Lung microvascular endothelial cell (primary cell): ENCODE results near the gene TASP1. TPM values are rescaled to one million over a fixed set of nuclear protein-coding genes. Genes with fewer than 3 reads are reported as not detected.
"Not testable (repeated sequence)": the region's sequence is repeated elsewhere in the genome, so short reads cannot be mapped to it uniquely, and the experiment has no call there.

Source experiments
- DNase-seq, 2 donors: peaks; one replicate each; pipeline versions ENCODE4 v3.0.0 to v3.0.0-alpha.2; 2010; ENCODE audit warnings: low read depth in 2 of 2
- total RNA-seq: library from RNA; depleted of rRNA; stranded (reverse); fragments of >200 nt; gene quantifications from 2 replicates; pipeline ENCODE4 v1.2.1, GENCODE V29; 2014

TASP1 gene
- total RNA-seq, 1 donor from 2014 or later: 6.5 TPM

GRCh38 chr20:13494019-13494418, 144.7 kb downstream of the TASP1 start:
- DNase-seq: peak in 1 of 2 donors; percentile 30

- DNase-seq: no peak
These were observed 145.6 kb downstream of the TASP1 start for GRCh38 chr20:13493143-13493542.

GRCh38 chr20:13492001-13492481, 146.7 kb downstream of the TASP1 start:
- peak; percentile 1 to 66 for DNase-seq

GRCh38 chr20:13487202-13487601, 151.5 kb downstream of the TASP1 start:
- DNase-seq: no peak

GRCh38 chr20:13486694-13487093, 152.0 kb downstream of the TASP1 start:
- no peak for DNase-seq

- DNase-seq: no peak
These were observed 153.2 kb downstream of the TASP1 start for GRCh38 chr20:13485576-13485975.

DNA sequence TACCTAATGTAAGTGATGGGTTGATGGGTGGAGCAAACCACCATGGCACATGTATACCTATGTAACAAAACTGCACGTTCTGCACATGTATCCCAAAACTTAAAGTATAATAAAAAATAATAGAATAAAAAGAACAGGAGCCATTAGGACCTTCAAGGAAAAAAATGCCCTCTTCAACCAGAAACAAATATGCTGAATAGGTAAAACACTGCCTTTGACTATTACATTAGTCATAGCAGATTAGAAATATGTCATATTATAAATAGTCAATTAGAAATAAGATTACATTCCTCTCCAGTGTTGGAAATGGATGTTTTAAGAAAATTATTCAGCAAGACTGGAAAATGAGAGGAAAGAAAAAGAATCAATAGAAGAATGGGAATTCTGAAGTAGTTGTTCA, 153.7 kb downstream of the TASP1 start:
- DNase-seq: not testable (repeated sequence)

DNA sequence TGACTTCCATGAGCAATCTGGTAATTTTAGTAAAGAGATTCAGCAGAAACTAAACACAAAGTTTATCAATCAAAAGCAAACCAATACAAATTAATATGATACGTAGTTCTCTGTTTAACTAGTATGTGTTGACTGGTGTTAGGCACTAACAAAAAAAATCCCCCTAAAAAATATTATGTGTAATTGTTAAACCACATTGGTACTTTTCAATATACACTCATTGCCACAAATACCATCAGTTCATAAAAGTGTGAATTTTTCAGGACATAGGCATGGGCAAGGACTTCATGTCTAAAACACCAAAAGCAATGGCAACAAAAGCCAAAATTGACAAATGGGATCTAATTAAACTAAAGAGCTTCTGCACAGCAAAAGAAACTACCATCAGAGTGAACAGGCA, 155.3 kb downstream of the TASP1 start:
- not testable (repeated sequence) for DNase-seq

DNA sequence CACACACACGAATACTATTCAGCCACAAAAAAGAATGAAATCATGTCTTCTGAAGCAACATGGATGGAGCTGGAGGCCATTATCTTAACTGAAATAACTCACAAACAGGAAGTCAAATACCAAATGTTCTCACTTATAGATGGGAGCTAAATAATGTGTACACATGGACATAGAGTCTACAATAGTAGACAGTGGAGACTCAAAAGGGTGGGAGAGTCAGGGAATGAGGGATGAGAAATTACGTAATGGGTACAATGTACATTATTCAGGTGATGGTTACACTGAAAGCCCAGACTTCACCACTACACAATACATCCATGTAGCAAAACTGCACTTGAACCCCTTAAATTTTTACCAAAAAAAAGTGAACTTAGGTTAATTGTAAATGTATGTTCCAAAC, 160.4 kb downstream of the TASP1 start:
- no peak for DNase-seq

- no peak for DNase-seq
These were observed 164.3 kb downstream of the TASP1 start for GRCh38 chr20:13474467-13474866.

DNA sequence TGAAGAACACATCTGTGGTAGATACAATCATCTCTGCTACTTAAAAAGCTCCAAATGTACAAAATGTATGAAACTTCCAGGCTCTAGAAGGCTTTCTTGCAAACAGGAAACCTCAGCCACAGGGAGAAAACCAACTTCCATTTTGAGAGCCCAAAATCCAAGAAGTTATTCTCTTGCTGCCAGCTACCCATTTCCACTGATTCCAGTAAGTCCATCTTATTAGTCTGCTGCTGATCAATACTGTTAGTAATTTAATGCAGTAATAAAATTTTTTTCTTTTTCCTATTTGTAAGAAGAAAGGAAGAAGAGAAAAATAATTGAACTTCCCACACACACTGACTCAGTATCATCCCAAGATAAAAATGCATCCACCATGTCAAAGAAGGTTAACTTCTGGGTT, 169.5 kb downstream of the TASP1 start:
- no peak for DNase-seq

DNA sequence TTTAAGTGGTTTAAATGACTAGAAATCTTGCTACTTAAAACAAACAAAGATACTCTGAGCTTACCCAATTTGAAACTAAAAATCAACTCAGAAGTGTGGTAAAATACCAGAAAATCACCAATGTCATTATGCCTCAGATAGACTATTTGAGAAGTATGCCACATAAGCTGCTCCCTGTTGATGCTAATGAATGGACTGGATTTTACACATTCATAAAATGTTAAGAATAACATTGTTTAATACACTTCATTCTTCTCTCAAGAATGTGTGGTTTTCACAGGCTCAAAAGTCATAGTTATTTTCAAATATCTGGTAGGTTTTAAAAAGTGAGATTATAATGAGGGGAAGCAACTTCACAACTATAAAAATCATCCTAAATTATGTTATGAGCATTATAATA, 170.6 kb downstream of the TASP1 start:
- DNase-seq: no peak

GRCh38 chr20:13464702-13465101, 174.0 kb downstream of the TASP1 start:
- DNase-seq: no peak

DNA sequence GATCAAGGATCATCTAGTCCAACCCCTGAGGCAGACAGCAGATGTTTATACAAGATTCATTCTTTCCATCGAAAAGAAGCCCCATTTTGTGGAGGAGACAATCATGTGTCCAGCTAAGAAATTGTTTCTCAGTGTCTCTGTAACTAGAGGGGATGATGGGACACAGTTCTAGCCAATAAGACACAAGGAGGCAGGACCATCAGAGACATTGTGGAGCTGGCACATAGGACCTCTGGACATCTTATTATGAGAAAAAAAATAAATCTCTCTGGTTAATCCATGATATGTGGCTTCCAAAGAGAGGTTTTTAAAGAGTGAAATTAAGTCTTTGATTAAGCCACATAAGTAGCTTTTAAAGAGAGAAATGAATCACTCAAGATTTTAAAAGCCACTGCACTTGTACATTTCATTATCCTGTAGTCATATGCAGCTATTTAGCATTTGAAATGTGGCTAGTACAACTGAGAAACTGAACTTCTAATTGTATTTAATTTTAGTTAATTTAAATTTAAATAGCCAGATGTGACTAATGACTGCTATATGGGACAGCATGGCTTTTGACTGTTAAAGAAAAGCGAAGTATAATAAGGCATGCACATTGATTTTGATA, 176.8 kb downstream of the TASP1 start:
- DNase-seq: no peak

- DNase-seq: peak; percentile 59 to 66
These were observed 179.8 kb downstream of the TASP1 start for GRCh38 chr20:13458860-13459451.

DNA sequence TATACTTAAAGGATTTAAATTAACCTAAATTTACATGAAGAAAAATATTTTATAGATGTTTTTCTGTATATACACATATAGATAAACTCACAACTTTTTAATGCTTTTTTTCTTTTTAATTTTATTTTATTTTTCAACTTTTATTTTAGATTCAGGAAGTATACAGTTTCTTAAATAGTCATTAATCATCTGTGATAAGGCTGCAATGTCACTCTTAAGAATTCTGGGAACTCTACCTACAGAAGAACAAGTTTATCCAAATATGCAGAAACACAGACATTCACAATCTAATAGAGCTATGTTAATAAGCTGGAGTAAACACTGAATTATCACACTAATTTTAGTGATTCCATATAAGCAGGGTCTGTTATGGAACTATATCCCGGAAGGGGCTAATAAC, 181.2 kb downstream of the TASP1 start:
- no peak for DNase-seq

DNA sequence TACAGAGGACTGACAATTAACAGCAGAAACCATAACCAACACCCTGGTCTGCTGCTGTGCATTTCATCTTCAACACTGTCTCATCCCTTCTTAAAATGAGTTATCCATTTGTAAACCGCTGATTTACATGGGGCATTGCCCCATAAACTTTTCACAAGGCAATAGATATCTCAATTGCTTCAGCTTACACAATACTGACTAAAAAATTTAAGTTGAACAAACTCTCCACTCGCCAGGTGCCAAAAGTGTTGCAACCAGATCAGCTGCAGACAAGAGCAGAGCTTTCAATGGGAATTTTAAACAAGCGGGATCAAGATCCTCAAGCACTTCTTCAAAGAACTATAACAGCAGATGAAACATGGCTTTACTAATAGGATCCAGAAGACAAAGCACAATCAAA, 183.0 kb downstream of the TASP1 start:
- no peak for DNase-seq

DNA sequence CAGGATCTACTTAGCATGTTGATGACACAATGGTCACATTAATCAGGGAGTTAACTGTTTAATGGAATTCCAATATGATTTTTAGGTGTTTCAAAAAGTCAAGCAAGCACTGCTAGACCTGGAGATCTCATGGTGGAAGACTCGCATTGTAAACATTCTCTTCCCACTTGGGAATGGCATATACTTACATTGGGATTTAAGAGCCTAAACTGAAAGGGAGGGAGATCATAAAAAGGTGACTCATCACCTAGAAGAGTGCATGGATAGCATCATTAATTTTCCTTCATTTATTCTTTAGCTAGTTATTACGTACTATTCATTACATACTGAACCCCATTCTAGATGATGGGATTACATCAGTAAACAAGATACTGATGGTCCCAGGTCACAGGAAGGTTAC, 185.4 kb downstream of the TASP1 start:
- DNase-seq: no peak

GRCh38 chr20:13452470-13453124, 186.1 kb downstream of the TASP1 start:
- DNase-seq: no peak

DNA sequence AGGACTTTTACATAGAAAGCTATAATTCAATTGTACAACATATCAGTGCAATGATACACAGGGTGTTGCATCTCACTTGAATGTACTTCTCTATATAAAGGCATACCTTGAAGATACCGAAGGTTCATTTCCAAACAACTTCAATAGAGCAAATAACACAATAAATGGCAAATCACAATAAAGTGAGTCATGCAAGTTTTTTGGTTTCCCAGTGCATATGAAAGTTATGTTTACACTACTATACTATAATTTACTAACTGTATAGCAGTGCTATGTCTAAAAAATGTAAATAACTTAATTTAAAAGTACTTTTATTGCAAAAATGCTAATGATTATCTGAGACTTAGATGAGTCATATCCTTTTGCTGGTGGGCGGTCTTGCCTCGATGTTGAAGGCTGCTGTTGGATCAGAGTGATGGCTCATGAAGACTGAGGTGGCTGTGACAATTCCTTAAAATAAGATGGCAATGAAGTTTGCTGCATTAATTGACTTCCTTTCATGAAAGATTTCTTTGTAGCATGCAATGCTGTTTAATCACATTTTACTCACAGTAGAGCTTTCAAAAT, 188.8 kb downstream of the TASP1 start:
- no peak for DNase-seq

DNA sequence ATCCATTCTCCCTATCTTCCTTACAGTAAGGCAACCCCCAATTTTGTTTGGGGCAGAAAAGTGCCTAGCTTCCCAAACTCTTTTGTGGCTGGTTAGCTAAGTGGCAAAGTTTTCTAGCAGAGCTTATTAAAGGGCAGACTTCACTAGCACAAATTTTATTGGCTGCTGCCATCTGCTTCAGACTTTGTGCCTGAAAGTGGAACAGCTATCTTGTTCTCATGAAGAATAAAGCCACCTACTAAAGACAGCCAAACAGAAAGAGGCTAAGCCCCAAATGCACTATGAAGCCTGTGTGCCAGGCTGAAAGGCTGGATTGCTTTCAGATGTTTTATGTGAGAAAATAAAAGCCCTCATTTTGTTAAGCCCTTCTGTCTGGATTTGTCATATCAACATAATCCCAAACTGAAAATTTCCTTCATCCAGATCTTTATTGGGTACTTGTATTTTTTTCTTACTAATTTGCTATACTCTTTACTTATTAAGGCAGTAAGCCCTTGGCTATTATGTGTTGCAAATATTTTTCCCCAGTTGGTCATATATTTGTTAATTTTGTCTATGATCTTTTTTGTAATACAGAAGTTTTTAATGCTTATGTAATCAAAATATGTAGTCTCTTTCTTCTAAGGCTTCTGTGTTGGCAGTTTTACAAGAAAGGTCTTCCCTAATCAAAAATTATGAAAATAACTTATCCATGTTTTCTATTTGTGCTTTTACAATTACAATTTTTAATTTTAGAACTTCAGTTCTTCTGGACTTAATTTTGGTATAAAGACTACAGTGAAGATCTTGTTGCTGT, 191.1 kb downstream of the TASP1 start:
- no peak for DNase-seq

DNA sequence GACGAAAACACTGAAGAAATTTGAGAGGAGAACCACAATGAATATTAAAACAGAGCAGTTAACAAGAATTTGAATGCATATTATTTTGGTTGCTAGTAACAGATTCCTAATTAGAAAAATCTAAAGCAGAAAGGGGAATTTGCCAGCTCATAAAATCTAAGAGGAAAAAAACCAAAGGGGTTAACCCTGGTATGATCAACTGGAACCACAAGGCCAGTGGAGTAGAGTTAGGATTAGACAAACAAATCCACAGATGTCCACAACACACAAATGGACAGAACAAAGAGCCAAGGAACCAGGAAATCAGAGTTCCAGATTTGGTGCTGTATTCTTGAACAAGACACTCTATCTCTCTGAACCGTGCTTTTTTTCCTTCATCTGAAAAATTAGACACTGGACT, 195.0 kb downstream of the TASP1 start:
- DNase-seq: no peak
